CD4-positive, alpha-beta T cell treated with Interleukin-17A for 4 hours (primary cell): Measurements from ENCODE around the gene CEP70.
"Not testable (repeated sequence)": the region's sequence is repeated elsewhere in the genome, so short reads cannot be mapped to it uniquely, and the experiment has no call there.

ENCODE experiments used
- DNase-seq: peaks from one replicate; pipeline ENCODE4 v3.0.0-alpha.2; 2020; ENCODE audit warnings: mixed read lengths

Gene CEP70

GRCh38 chr3:138465925-138466324 is 128.1 kb downstream of the CEP70 start:
- DNase-seq, result no peak

- DNase-seq, result no peak
Measured at GRCh38 chr3:138465451-138465850, 128.6 kb downstream of the CEP70 start.

GRCh38 chr3:138464491-138464860 is 129.6 kb downstream of the CEP70 start:
- DNase-seq, result no peak

GRCh38 chr3:138463724-138464490 is 130.2 kb downstream of the CEP70 start:
- DNase-seq, result no peak

- no peak for DNase-seq
Measured at GRCh38 chr3:138461896-138462295, 132.2 kb downstream of the CEP70 start.

- DNase-seq, result no peak
Measured at GRCh38 chr3:138461246-138461645, 132.8 kb downstream of the CEP70 start.

- no peak for DNase-seq
Measured at GRCh38 chr3:138460536-138461205, 133.4 kb downstream of the CEP70 start.

- no peak for DNase-seq
Measured at GRCh38 chr3:138459619-138460535, 134.2 kb downstream of the CEP70 start.

GRCh38 chr3:138458774-138459499 is 135.1 kb downstream of the CEP70 start:
- DNase-seq, result no peak

GRCh38 chr3:138457863-138458735 is 136.0 kb downstream of the CEP70 start:
- no peak for DNase-seq

- DNase-seq, result no peak
Measured at GRCh38 chr3:138456961-138457862, 136.8 kb downstream of the CEP70 start.

- no peak for DNase-seq
Measured at GRCh38 chr3:138455801-138456716, 138.0 kb downstream of the CEP70 start.

- not testable (repeated sequence) for DNase-seq
Measured at GRCh38 chr3:138453940-138454339, 140.1 kb downstream of the CEP70 start.

GRCh38 chr3:138452436-138452835 is 141.6 kb downstream of the CEP70 start:
- no peak for DNase-seq

- no peak for DNase-seq
Measured at GRCh38 chr3:138451595-138452162, 142.4 kb downstream of the CEP70 start.

GRCh38 chr3:138450704-138451424 is 143.2 kb downstream of the CEP70 start:
- DNase-seq, result no peak

- no peak for DNase-seq
Measured at GRCh38 chr3:138450181-138450580, 143.9 kb downstream of the CEP70 start.

GRCh38 chr3:138449490-138449889 is 144.6 kb downstream of the CEP70 start:
- DNase-seq, result no peak
